Spinal cord (tissue), 10 donors: ENCODE results near the gene KBTBD12. TPM values are rescaled to one million over a fixed set of nuclear protein-coding genes. Genes with fewer than 3 reads are reported as not detected.

Experiments used
- DNase-seq, 6 donors: peaks; one replicate each; pipeline versions ENCODE4 v3.0.0 to v3.0.0-alpha.2; 2013 to 2015; ENCODE audit warnings: low spot score in 6 of 6, low read depth in 4 of 6
- H3K27ac ChIP-seq: one replicate; pipeline ENCODE4 v1.5.1; 2013; ENCODE audit warnings: low read depth, low read length, control low read depth
- H3K27me3 ChIP-seq: one replicate; pipeline ENCODE4 v1.6.1; 2013; ENCODE audit warnings: low read length; ENCODE audit not compliant: control insufficient read depth, insufficient read depth
- H3K36me3 ChIP-seq: one replicate; pipeline ENCODE4 v1.6.1; 2013; ENCODE audit warnings: low read length; ENCODE audit not compliant: control insufficient read depth, insufficient read depth
- H3K4me1 ChIP-seq: one replicate; pipeline ENCODE4 v1.6.1; 2013; ENCODE audit warnings: low read length; ENCODE audit not compliant: control insufficient read depth, insufficient read depth
- H3K4me3 ChIP-seq: one replicate; pipeline ENCODE4 v1.5.1; 2013; ENCODE audit warnings: low read depth, low read length, control low read depth
- H3K9me3 ChIP-seq: one replicate; pipeline ENCODE4 v1.6.1; 2013; ENCODE audit warnings: low read length; ENCODE audit not compliant: control insufficient read depth, insufficient read depth
- WGBS: methylation state at CpG from one replicate; pipeline ENCODE4 v1.1.5; 2013; ENCODE audit warnings: missing lambda C conversion rate; ENCODE audit not compliant: insufficient coverage; 5-methylcytosine and 5-hydroxymethylcytosine counted together
- polyA plus RNA-seq, 2 donors: library from polyadenylated mRNA; unstranded; fragments of 120-200 nt; gene quantifications; one replicate each; pipeline ENCODE4 v1.2.1, GENCODE V29; 2013; ENCODE audit not compliant: insufficient read length in 2 of 2
- small RNA-seq: library from RNA; depleted of rRNA; stranded (forward); fragments of <200 nt; gene quantifications from one replicate; pipeline ENCODE3, GENCODE V24; 2014; ENCODE audit warnings: low replicate concordance
- total RNA-seq, 2 donors: library from RNA; depleted of rRNA in 1 of 2; stranded (reverse); fragments of 120-200 nt in 1 of 2; fragments of >200 nt in 1 of 2; gene quantifications; one replicate each; pipeline versions ENCODE4 v1.2.3 to v1.2.4, GENCODE V29; 2013 to 2014
- donor health status: healthy.

KBTBD12 gene
- total and polyA plus RNA-seq, 4 donors: 0.94 to 1.8 (median 1.2) TPM

DNA sequence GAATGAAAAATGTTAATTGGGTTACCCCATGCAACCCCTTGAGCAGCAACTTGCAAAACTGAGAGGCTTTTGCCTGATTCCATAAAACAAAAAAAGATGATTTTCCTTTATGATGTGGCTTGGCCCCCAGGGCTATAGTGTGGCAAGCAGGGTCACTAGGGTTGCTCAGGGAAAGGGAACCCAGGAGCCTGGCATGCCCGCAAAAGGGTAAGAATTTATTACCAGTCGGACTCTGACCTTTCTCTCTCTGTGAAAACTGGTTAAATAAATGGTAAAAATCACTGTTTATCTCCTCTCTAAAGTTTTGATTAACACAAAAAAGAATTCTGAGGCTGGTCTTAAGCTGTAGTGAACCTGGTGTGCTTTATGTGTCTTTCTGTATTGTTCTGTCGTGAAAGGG lies 99.5 kb downstream of the KBTBD12 start:
- no peak for DNase-seq
- Histone ChIP-seq H3K4me1 (no peaks in the 10 kb centered on the region), H3K27me3 (no peaks in the 10 kb centered on the region), H3K27ac (no peak overlapping the region), H3K36me3 (no peaks in the 10 kb centered on the region), H3K9me3 (no peaks in the 10 kb centered on the region), H3K4me3 (no peak overlapping the region)
- WGBS: 80% methylated on average over 1 of the region's 3 CpGs

- no peaks in the 10 kb centered on the region for H3K9me3 ChIP-seq
- 80% methylated on average over 1 of the region's 1 CpG for WGBS
- H3K4me3 ChIP-seq: no peak overlapping the region
- H3K36me3 ChIP-seq: no peaks in the 10 kb centered on the region
- no peak overlapping the region for H3K27ac ChIP-seq
- no peaks in the 10 kb centered on the region for H3K4me1 ChIP-seq
- no peak for DNase-seq
- H3K27me3 ChIP-seq: no peaks in the 10 kb centered on the region
These were observed 101.5 kb downstream of the KBTBD12 start for GRCh38 chr3:128016502-128016901.

DNA sequence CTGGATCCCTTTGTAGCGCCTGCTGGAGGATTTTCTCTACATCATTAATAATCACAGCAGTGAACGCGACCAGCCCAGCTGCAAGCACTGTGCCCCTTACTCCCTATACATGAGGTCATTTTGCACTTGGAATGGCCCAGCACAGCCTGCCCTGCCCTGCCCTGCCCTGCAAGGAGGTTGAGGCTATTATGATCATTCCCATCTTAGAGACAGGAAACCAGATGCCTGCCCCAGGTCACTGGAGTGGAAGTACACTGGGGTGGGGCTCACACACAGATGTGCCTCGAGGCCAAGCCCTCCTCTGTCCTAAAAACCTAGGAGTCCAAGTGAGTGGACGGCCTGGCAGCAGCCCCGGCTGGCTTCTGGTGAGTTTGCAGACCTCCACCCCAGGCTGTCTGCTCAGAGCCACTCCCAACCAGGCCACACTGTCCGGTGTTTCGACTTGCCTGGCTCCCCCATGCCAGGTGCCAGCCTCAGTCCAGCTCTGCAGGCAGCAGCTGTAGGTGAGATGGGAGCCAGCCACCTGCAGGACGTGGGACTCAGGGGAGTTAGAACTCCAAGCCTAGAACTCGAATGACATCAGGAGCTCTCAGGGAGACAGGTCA lies 106.8 kb downstream of the KBTBD12 start:
- no peak overlapping the region for H3K27ac ChIP-seq
- no peak for DNase-seq
- H3K4me3 ChIP-seq: no peak overlapping the region
- 74% methylated on average over 10 of the region's 10 CpGs for WGBS
- no peaks in the 10 kb centered on the region for H3K4me1 ChIP-seq
- H3K36me3 ChIP-seq: no peaks in the 10 kb centered on the region
- H3K27me3 ChIP-seq: no peaks in the 10 kb centered on the region
- H3K9me3 ChIP-seq: no peaks in the 10 kb centered on the region

DNA sequence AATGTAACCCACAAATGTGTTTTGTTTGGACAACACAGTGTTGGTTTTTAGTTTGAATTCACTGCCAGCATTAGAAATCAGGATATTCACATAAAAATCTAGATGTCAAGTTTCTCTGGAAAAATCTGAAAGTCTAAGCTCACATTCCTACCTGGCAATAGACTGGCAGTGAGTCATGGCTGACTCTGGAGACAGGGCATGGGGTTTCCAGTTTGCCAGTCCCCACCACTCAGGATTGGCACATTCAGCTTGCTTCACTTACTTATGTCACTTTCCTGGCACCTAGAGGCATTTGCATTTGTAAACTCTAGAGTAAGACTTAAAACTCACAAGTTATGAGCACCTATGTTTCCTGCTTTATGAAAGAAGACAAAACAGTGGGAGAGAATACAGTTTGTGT lies 118.1 kb downstream of the KBTBD12 start:
- Histone ChIP-seq H3K4me1 (no peaks in the 10 kb centered on the region), H3K9me3 (no peaks in the 10 kb centered on the region), H3K27me3 (no peaks in the 10 kb centered on the region), H3K4me3 (no peak overlapping the region), H3K36me3 (no peaks in the 10 kb centered on the region), H3K27ac (no peak overlapping the region)
- no peak for DNase-seq

- no peak for DNase-seq
- no CpG with 5 or more reads among the region's 1 CpG for WGBS
- Histone ChIP-seq H3K27me3 (no peaks in the 10 kb centered on the region), H3K4me1 (no peaks in the 10 kb centered on the region), H3K9me3 (no peaks in the 10 kb centered on the region), H3K27ac (no peak overlapping the region), H3K36me3 (no peaks in the 10 kb centered on the region), H3K4me3 (no peak overlapping the region)
These were observed 121.1 kb downstream of the KBTBD12 start for GRCh38 chr3:128036119-128036518.

Small RNA genes within 50 kb of the gene (small RNA-seq; reads per million reads assigned to genes)
- not detected for gene RNA5SP139

Other genes with a start within 250 kb of the KBTBD12 start
- 10 to 100 TPM; 10.6 to 11.2 TPM for gene ABTB1, start 242.3 kb upstream of the KBTBD12 start, total RNA-seq
- gene ABTB1, start 242.3 kb upstream of the KBTBD12 start, polyA plus RNA-seq: 10 to 100 TPM; 18.4 to 26.9 TPM
- gene MGLL, start 92.7 kb upstream of the KBTBD12 start, total RNA-seq: 10 to 100 TPM; 25.5 to 34.0 TPM
- 10 to 100 TPM; 41.9 to 48.6 TPM for gene MGLL, start 92.7 kb upstream of the KBTBD12 start, polyA plus RNA-seq
- 100 to 1,000 TPM; 119 to 177 TPM for gene SEC61A1, start 137.2 kb downstream of the KBTBD12 start, total RNA-seq
- 100 to 1,000 TPM; 148 to 152 TPM for gene SEC61A1, start 137.2 kb downstream of the KBTBD12 start, polyA plus RNA-seq
- gene RUVBL1, start 208.6 kb downstream of the KBTBD12 start, total RNA-seq: 10 to 100 TPM; 37.0 to 58.6 TPM
- gene RUVBL1, start 208.6 kb downstream of the KBTBD12 start, polyA plus RNA-seq: 10 to 100 TPM; 47.0 to 48.6 TPM
- 1 to 10 TPM; 6.4 to 7.8 TPM for gene EEFSEC, start 238.2 kb downstream of the KBTBD12 start, total RNA-seq
- gene EEFSEC, start 238.2 kb downstream of the KBTBD12 start, polyA plus RNA-seq: 10 to 100 TPM; 28.8 to 29.1 TPM